Measurements from ENCODE around the gene NRXN2.

Gene NRXN2

GRCh38 chr11:64649291-64649697 is 73.7 kb downstream of the NRXN2 start:
- DNase-seq (ENCODE audit: low read depth): no peak

DNA sequence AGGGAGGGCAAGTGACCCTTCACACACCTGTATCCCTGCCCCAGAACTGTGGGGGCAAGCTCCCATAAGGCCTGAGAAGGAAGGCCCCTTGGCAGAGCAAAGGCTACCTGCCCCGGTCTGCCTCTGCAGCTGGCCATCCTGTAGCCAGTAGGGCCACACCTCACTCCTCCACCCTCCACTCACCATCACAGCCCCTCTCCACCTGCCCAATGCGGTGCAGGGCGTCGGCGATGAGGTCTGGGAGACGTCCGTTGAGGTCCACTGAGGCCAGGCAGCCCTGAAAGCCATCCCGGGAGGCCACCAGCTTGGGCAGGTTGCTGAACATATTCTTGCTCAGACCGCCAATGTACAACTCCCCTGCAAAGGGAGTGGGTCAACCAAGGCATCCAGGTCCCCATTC is 74.4 kb downstream of the NRXN2 start:
- DNase-seq (ENCODE audit: low read depth): no peak

GRCh38 chr11:64647019-64647779 is 75.8 kb downstream of the NRXN2 start:
- no peak for DNase-seq (ENCODE audit: low read depth)

- no peak for DNase-seq (ENCODE audit: low read depth)
Observed at GRCh38 chr11:64644647-64645275, 78.2 kb downstream of the NRXN2 start.

DNA sequence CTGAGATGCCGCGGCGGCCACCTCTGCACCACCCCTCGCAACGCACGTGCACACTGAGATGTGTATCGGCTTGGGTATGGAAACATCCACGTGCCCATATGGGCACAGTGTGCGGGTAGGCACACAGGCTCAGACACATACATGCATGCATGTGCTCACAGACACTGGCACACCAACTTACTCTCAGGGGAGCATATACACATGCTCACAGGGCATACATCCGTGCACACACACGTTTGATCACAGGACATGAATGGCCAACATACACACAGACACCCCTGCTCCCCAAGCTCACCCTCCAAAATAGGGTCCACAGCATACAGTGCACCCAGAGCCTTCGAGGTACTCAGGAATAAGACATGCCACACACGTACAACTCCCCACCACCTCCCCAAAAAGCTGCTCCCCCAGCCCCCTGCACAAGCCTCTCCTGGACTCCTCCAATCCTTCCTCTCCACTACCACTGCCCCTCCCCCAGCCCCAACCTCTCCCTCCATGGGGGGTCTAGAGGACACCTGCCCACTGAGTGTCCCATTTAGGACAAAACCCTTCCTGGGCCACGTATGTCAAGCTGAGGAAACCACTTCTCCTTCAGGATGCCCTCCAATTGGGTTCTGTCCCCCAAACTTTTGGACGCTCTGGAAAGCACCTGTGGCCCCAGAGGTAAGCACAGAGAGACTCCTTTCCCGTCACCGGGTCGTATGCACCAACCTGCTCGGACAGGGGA is 78.9 kb downstream of the NRXN2 start:
- DNase-seq (ENCODE audit: low read depth): no peak

DNA sequence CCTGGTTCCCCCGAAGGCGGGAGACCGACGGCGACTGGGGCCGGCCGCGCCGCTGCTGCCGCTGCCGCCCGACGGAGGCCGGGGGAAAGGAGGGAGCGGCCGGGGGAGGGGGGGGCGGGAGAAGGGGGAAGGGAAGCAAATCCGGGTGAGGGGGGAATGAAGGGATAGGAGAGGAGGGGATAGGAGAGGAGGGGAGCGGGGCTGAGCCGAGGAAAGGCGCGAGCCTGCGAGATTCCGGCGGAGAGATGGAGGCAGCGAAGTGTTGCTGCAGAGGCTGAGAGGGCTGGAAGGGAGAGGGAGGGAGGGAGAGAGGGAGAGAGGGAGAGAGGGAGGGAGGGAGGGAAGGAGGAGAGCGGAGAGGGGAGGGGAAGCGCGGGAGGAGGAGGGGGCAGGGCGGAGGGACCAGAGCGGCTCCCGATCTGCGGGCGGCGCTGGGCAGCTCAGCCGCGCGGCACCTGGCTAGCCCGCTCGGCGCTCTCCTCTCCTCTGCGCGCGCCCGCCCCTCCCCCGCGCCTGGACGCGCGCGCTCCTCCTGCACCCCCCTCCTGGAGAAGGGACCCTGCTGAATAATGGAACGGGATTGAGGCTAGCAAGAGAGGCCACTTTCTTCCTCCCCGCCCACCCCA is 79.6 kb downstream of the NRXN2 start:
- no peak for DNase-seq (ENCODE audit: low read depth)

DNA sequence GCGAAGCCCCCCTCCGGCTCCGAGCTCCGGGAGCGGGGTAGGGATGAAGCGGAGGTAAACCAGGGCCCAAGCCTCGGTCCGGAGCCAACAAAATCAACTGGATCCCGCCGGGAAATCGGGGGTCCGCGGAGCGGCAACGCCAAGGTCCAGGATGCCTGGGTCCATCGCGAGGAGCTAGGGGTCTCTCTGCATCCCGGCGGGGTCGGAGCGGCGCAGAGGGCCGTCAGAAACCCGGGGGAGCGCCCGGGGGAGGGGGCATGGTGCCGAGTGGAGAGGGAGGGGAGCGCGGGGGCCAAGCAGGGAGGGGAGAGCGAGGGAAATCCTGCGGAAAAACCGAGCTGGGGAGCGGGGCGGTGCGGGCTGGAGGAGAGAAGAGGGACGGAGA is 80.1 kb downstream of the NRXN2 start:
- no peak for DNase-seq (ENCODE audit: low read depth)

DNA sequence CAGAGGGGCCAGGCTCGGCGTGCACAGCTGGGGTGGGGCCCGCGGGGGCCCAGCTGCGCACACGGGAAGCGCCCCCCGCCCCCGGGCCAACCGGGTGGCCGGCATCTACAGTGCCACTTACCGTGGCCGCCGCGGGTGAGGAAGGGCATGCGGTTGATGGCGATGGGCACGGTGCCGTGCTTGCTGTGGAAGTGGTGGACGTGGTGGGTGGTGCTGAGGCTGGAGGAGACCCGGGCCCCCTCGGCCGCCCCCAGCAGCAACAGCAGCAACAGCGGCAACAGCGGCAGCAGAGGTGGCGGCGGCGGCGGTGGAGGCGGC is 80.6 kb downstream of the NRXN2 start:
- no peak for DNase-seq (ENCODE audit: low read depth)

DNA sequence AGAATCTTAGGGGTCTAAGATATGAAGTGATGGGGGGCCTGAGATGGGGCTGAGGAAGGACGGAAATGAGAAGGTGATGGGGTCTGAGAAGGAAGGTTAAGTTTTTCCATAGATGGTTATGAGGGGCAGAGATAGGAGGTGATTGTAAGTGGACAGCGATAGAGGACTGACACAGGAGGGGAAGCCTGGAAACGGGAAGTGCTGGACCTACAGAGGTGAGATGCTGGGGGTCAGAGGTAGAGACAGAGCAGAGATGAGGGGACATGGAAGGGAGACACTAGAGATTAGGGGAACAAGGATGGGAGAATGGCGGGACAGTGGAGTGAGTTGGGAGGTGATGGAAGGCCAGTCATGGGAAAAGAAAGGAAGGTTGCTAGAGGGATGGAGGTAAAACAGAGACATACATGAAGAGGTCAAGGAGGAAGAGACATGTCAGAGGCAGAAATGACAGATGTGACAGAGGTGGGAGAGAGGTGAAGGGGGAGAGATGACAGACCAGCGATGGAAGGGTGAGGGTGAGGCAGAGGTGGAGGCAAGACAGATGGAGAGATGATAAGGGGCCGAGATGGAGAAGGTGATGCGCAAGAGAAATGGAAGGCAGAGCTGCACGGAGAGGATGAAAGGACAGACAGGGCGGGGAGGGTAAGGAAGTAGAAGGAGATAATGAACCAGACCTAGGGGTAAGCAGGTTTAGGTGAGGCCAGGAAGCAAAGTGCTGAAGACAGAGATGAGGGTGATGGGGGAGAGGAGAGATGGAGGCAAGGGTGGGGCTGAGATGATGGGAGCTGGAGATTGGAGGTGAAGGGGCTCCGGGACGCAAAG is 81.2 kb downstream of the NRXN2 start:
- DNase-seq (ENCODE audit: low read depth): no peak

GRCh38 chr11:64639885-64640284 is 83.1 kb downstream of the NRXN2 start:
- DNase-seq (ENCODE audit: low read depth): no peak

GRCh38 chr11:64638829-64639228 is 84.2 kb downstream of the NRXN2 start:
- DNase-seq (ENCODE audit: low read depth): no peak

DNA sequence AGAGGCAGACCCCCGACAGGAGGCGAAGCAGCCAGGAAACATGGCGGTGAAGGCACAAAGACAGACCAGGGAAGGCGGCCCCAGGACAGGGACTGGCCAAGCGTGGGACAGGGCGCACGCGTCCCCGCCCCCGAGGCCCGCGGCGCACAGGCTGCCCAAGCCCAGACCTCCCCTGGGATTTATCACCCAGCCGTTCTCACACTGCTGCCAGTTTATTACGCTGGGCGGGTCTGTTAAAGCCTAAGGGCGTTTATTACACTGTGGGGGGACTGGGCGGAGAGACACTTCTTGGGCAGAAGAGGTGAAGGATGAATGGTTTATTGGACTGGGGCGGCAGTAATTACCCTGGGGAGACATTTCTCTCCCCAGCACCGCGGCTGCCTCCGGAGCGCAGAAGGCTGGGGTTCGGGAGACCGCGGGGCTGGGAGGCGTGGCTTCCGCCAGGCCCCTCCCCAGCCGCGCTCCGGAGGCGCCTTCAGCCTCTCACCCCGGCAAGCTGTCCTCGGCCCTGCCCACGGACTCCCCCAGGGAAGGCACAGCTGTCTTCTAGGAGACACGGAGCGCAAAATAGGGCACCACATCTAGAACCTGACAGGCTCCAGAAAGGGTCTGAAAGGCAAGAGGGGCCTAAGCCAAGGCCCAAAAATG is 84.9 kb downstream of the NRXN2 start:
- no peak for DNase-seq (ENCODE audit: low read depth)

DNA sequence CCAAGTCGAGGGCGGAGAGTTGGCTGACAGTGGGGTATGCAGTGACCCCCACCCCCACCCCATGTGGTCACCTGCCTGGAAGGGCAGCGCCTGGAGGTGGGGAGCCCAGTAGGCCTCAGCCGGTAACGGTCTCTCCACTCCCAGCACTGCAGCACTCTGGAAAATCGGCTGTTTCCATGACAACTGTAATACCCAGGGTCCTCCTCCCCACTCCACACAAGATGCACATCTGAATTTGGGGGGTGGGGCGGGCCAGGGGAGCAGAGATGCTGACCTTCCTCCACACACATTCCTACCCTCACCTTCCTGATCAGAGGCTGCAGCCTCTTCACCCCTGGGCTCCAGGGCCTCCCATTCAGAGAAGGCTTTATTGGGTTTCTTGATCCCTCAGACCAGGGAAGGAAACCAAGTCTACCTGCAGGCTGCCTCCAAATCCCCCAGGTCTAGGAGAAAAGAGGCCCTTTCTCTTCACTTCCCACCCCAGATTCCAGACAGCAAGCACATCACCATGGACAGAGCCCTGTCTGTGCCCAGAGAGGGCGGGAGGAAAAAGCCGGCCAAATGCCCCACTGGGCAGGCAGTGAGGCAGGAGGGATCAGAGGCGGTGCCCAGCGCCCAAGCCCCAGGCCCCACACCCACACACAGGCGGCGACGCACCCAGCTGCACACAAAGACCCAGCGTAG is 85.5 kb downstream of the NRXN2 start:
- DNase-seq (ENCODE audit: low read depth): no peak

- DNase-seq (ENCODE audit: low read depth): no peak
Observed at GRCh38 chr11:64633555-64634159, 89.3 kb downstream of the NRXN2 start.

GRCh38 chr11:64632654-64633053 is 90.3 kb downstream of the NRXN2 start:
- DNase-seq (ENCODE audit: low read depth): no peak

DNA sequence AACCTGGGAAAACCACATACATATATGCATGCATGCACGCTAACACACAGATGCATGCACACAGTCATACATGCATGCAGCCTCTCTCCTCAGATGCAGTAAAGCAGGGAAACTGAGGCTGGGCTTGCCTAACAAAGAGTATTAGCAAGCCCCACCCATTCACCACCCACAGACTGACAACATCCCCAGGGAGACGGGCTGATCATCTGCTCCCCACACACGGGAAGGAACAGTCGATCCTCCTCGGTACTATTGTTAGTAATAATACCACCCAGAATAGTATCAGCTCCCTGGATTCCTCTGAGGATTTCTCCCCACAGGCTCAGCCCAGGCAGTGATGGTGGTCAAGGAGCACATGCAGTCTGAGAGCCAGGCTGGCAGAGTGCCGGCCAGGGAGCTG is 90.8 kb downstream of the NRXN2 start:
- DNase-seq (ENCODE audit: low read depth): no peak

DNA sequence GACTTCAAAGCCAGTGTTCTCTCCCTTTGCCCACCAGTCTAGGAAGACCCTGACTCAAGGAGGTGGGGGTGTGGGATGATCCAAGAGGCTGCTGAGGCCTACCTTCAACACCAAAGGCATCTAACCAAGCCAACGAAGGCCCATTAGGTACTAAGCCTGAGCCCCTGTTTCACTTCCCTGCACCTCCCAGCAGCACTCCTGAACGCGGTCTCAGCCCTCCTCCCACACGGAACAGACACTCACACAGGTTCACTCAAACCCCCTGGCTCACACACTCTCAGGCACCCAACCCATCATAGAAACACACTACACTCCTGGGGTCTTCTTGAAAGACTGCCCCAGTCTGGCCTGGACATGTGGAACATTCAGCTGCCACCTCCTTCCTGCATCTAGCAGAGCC is 91.3 kb downstream of the NRXN2 start:
- no peak for DNase-seq (ENCODE audit: low read depth)

- no peak for DNase-seq (ENCODE audit: low read depth)
Observed at GRCh38 chr11:64629796-64630562, 93.0 kb downstream of the NRXN2 start.

- DNase-seq (ENCODE audit: low read depth): no peak
Observed at GRCh38 chr11:64629103-64629502, 93.9 kb downstream of the NRXN2 start.

DNA sequence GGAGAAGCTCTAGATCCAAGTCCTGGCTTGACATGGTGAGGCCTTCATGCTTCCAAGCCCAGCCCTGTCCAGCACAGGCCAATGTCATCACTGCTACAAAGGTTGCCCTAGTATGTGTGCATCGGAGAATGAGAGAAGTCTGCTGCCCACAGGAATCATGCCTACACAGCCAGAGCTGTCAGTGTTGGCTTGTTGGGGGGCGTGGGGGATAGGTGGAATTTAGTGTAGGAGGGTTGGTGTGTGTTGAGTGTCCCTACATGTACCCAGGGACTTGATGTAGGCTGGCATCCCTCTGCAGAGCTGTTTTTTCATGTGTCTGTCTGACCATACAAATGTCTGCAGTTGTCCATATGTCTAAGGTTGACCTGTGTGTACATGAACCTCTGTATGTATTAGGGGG is 94.4 kb downstream of the NRXN2 start:
- DNase-seq (ENCODE audit: low read depth): no peak

Data from stimulated activated CD8-positive, alpha-beta memory T cell treated with anti-CD3 and anti-CD28 coated beads, Interleukin-15, amount 100 ng/mL, for 1 hour (primary cell).